GM12878 (cell line): ENCODE data around the gene B3GAT1.

Experiments
- CBFB ChIP-seq: IDR thresholded peaks from 2 replicates; pipeline ENCODE4 v1.6.1; 2016; ENCODE audit warnings: antibody characterized with exemption, low read depth
- CHD2 ChIP-seq: IDR thresholded peaks from 2 replicates; pipeline ENCODE4 v1.6.1; 2011; ENCODE audit warnings: low read depth, low read length, improper control_type of control experiment, borderline replicate concordance
- CREB1 ChIP-seq: IDR thresholded peaks from 2 replicates; pipeline ENCODE4 v1.6.1; 2012; ENCODE audit warnings: low read depth, mild to moderate bottlenecking, inconsistent platforms
- CREM ChIP-seq: IDR thresholded peaks from 2 replicates; pipeline ENCODE4 v1.6.1; 2014; ENCODE audit warnings: antibody characterized with exemption, low read depth
- CTCF ChIP-seq, 3 experiments: IDR thresholded peaks in 2 of 3; conservative IDR thresholded peaks in 1 of 3; 2 replicates each; pipeline ENCODE4 v1.5.1; 2011; ENCODE audit warnings: low read depth in 3 of 3, low read length in 3 of 3, mild to moderate bottlenecking in 3 of 3, control low read depth in 2 of 3, moderate library complexity in 2 of 3, inconsistent platforms in 1 of 3, mixed read lengths in 1 of 3; ENCODE audit not compliant: control insufficient read depth in 2 of 3, insufficient read depth in 1 of 3; ENCODE audit errors: extremely low read depth in 1 of 3
- EZH2 ChIP-seq: IDR thresholded peaks from 2 replicates; pipeline ENCODE4 v1.6.1; 2012; ENCODE audit warnings: low read depth, mild to moderate bottlenecking, control low read depth, inconsistent platforms, low read length, borderline replicate concordance; ENCODE audit not compliant: control insufficient read depth
- PKNOX1 ChIP-seq: fragments of 450-650 bp; IDR thresholded peaks from 2 replicates; pipeline ENCODE4 v1.6.1; 2016; ENCODE audit warnings: mild to moderate bottlenecking
- PRDM15 ChIP-seq: fragments of 450-650 bp; formaldehyde crosslinking; IDR thresholded peaks from 2 replicates; pipeline ENCODE4 v1.4.0; 2020; ENCODE audit warnings: mild to moderate bottlenecking, moderate library complexity
- RB1 ChIP-seq: fragments of 450-650 bp; formaldehyde crosslinking; IDR thresholded peaks from 2 replicates; pipeline ENCODE4 v1.6.1; 2017; ENCODE audit warnings: mild to moderate bottlenecking, borderline replicate concordance
- TCF3 ChIP-seq: IDR thresholded peaks from 2 replicates; pipeline ENCODE4 v1.6.1; 2012; ENCODE audit warnings: low read depth, mild to moderate bottlenecking, low read length, borderline replicate concordance; ENCODE audit not compliant: insufficient read depth
- USF2 ChIP-seq: IDR thresholded peaks from 2 replicates; pipeline ENCODE4 v1.6.1; 2011; ENCODE audit warnings: low read depth, low read length, improper control_type of control experiment, borderline replicate concordance
- ZSCAN29 ChIP-seq: fragments of 450-650 bp; IDR thresholded peaks from 2 replicates; pipeline ENCODE4 v1.6.1; 2017; ENCODE audit warnings: mild to moderate bottlenecking, moderate library complexity

GRCh38 chr11:134337051-134337450 lies 75.0 kb downstream of the B3GAT1 start:
- TF ChIP-seq ZSCAN29: no peak
- TF ChIP-seq CBFB: no peak
- no peak for TF ChIP-seq CTCF (IDR thresholded peaks at IDR 0.05 in 2 of 3, conservative IDR thresholded peaks at IDR 0.05 in 1 of 3; ENCODE audit: control insufficient read depth in 2 of 3, extremely low read depth in 1 of 3, insufficient read depth in 1 of 3, low read depth in 3 of 3, low read length in 3 of 3)
- TF ChIP-seq PRDM15: no peak
- no peak for TF ChIP-seq USF2
- no peak for TF ChIP-seq TCF3
- TF ChIP-seq EZH2: no peak
- no peak for TF ChIP-seq PKNOX1
- TF ChIP-seq CREB1: no peak
- TF ChIP-seq CHD2: no peak
- TF ChIP-seq CREM: no peak
- TF ChIP-seq RB1: no peak
